Esophagus muscularis mucosa (tissue), 4 donors: Measurements from ENCODE around the gene KLHDC1. TPM values are rescaled to one million over a fixed set of nuclear protein-coding genes. Genes with fewer than 3 reads are reported as not detected.

Experiments
- DNase-seq: peaks from one replicate; pipeline ENCODE4 v3.0.0-alpha.2; 2017; ENCODE audit errors: extremely low spot score
- H3K27ac ChIP-seq, 4 donors: fragments of 200-600 bp; sonication (generic); replicated peaks in 1 of 4; 1 replicate in 3 of 4; 2 replicates in 1 of 4; pipeline ENCODE4 v1.5.1; 2016 to 2019; ENCODE audit warnings: mild to moderate bottlenecking in 1 of 4
- H3K27me3 ChIP-seq, 4 donors: fragments of 200-600 bp; sonication (generic); one replicate each; pipeline versions ENCODE4 v1.5.1 to v1.6.0; 2016 to 2019
- H3K36me3 ChIP-seq, 4 donors: fragments of 200-600 bp; sonication (generic); one replicate each; pipeline ENCODE4 v1.5.1; 2016 to 2019
- H3K4me1 ChIP-seq, 4 donors: fragments of 200-600 bp; sonication (generic); one replicate each; pipeline ENCODE4 v1.5.1; 2016 to 2019
- H3K4me3 ChIP-seq, 4 donors: fragments of 200-600 bp; sonication (generic); 1 replicate in 2 of 4; 2 replicates in 2 of 4; pipeline ENCODE4 v1.5.1; 2016 to 2019; ENCODE audit warnings: mild to moderate bottlenecking in 4 of 4, moderate library complexity in 1 of 4
- H3K9me3 ChIP-seq, 4 donors: fragments of 200-600 bp; sonication (generic); 1 replicate in 3 of 4; 2 replicates in 1 of 4; pipeline ENCODE4 v1.5.1; 2016 to 2019
- EP300 ChIP-seq: sonication (generic); formaldehyde crosslinking; IDR thresholded peaks from one replicate; pipeline ENCODE4 v1.6.1; 2017; ENCODE audit warnings: antibody characterized with exemption
- POLR2A ChIP-seq: fragments of 450-650 bp; IDR thresholded peaks from one replicate; pipeline ENCODE4 v1.6.1; 2017; ENCODE audit warnings: antibody characterized with exemption, moderate library complexity, mild to moderate bottlenecking, low read depth
- POLR2AphosphoS5 ChIP-seq, 2 donors: sonication (generic); formaldehyde crosslinking; IDR thresholded peaks; one replicate each; pipeline ENCODE4 v1.6.1; 2017; ENCODE audit warnings: antibody characterized with exemption in 2 of 2
- WGBS: methylation state at CpG from one replicate; pipeline ENCODE4 v1.1.5; 2018; 5-methylcytosine and 5-hydroxymethylcytosine counted together
- intact Hi-C: fragments of 100-400 bp; cut with DNase I; formaldehyde crosslinking; loops from one replicate; pipeline ENCODE4 v1.15.1; 2023
- total RNA-seq, 4 donors: library from RNA; depleted of rRNA; stranded (reverse); fragments of >200 nt; gene quantifications; one replicate each; pipeline versions ENCODE4 v1.1.0 to v1.2.1, GENCODE V29; 2016
- TF ChIP-seq, protein P1 (sequence below), 3 experiments: fragments of 200-600 bp in 2 of 3; fragments of 450-650 bp in 1 of 3; sonication (generic) in 2 of 3; IDR thresholded peaks; one replicate each; pipeline ENCODE4 v1.5.1; 2017 to 2019; ENCODE audit warnings: antibody characterized with exemption in 3 of 3, mild to moderate bottlenecking in 2 of 3, moderate library complexity in 1 of 3

Gene KLHDC1
- total RNA-seq, 4 donors from 2014 or later = 7.6 to 8.3 (median 8.0) TPM

DNA sequence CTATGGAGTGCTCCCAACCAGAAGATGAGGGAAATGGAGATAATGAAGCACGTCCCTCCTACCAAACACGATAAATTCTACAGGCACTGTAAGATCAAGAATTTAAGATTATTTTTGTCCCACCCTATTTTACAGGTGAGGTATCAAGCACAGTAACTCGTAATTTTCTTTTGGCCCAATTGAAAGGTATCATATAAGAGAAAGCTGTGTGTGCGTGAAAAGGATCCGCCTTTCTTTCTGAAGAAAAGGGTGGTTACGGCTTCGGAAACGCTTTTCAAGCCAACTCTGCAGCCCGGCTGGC is 74.3 kb downstream of the KLHDC1 start:
- Histone ChIP-seq H3K36me3 (peaks cover 0 to 8% (median 6%) of the 10 kb centered on the region in 4 donors), H3K4me1 (peaks cover 24 to 37% (median 32%) of the 10 kb centered on the region in 4 donors), H3K27me3 (no peaks in the 10 kb centered on the region), H3K27ac (peak overlapping the region; percentile 93 to 99 (median 98)), H3K9me3 (no peaks in the 10 kb centered on the region), H3K4me3 (peak overlapping the region; percentile 91 to 97 (median 96))
- no peak for DNase-seq
- no peak for TF ChIP-seq POLR2A
- TF ChIP-seq, protein P1, sequence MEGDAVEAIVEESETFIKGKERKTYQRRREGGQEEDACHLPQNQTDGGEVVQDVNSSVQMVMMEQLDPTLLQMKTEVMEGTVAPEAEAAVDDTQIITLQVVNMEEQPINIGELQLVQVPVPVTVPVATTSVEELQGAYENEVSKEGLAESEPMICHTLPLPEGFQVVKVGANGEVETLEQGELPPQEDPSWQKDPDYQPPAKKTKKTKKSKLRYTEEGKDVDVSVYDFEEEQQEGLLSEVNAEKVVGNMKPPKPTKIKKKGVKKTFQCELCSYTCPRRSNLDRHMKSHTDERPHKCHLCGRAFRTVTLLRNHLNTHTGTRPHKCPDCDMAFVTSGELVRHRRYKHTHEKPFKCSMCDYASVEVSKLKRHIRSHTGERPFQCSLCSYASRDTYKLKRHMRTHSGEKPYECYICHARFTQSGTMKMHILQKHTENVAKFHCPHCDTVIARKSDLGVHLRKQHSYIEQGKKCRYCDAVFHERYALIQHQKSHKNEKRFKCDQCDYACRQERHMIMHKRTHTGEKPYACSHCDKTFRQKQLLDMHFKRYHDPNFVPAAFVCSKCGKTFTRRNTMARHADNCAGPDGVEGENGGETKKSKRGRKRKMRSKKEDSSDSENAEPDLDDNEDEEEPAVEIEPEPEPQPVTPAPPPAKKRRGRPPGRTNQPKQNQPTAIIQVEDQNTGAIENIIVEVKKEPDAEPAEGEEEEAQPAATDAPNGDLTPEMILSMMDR (IDR thresholded peaks at IDR 0.05) = no peak
- TF ChIP-seq POLR2AphosphoS5 (IDR thresholded peaks at IDR 0.05) = no peak
- TF ChIP-seq EP300 = no peak
- 1% methylated on average over 9 of the region's 9 CpGs for WGBS
- intact Hi-C loops = loop anchor here (5.0 to 10.0 kb wide), 3 partner anchors 75 to 348 kb away; partner anchors contain the start of genes DNAAF2, KLHDC1 and VCPKMT

GRCh38 chr14:49767571-49768300 is 74.8 kb downstream of the KLHDC1 start, which contains the start of gene KLHDC2:
KLHDC2 (plus strand) TSS chr14:49768153; CDS start chr14:49768469, 316 bp downstream.
- WGBS = 1% methylated on average over 28 of the region's 86 CpGs
- TF ChIP-seq POLR2AphosphoS5 (IDR thresholded peaks at IDR 0.05) = peak; percentile 77 to 85
- peak; percentile 47 for TF ChIP-seq POLR2A
- no peak for TF ChIP-seq EP300
- TF ChIP-seq, protein P1 (IDR thresholded peaks at IDR 0.05) = peak; percentile 39 to 53 (median 44)
- no peaks in the 10 kb centered on the region for H3K27me3 ChIP-seq
- peak; percentile 93 for DNase-seq
- peak within 1 kb of the TSS; percentile 91 to 97 (median 96) for H3K4me3 ChIP-seq
- peaks cover 24 to 37% (median 32%) of the 10 kb centered on the region in 4 donors for H3K4me1 ChIP-seq
- peak within 1 kb of the TSS; percentile 93 to 99 (median 98) for H3K27ac ChIP-seq
- intact Hi-C loops = loop anchor here (5.0 to 10.0 kb wide), 3 partner anchors 75 to 347 kb away; partner anchors contain the start of genes DNAAF2, KLHDC1 and VCPKMT
- no peaks in the 10 kb centered on the region for H3K9me3 ChIP-seq
- H3K36me3 ChIP-seq = peaks cover 0 to 13% (median 11%) of the 10 kb centered on the region in 4 donors

- TF ChIP-seq POLR2AphosphoS5 (IDR thresholded peaks at IDR 0.05) (peak; percentile 33 to 60), POLR2A (no peak)
- H3K9me3 ChIP-seq = no peaks in the 10 kb centered on the region
- intact Hi-C loops = loop anchor here (5.0 to 10.0 kb wide), 3 partner anchors 76 to 346 kb away; partner anchors contain the start of genes DNAAF2, KLHDC1 and VCPKMT
- no peaks in the 10 kb centered on the region for H3K27me3 ChIP-seq
- H3K4me3 ChIP-seq = peak overlapping the region; percentile 91 to 97 (median 96)
- no peak for DNase-seq
- WGBS = under 1% methylated on average over 35 of the region's 67 CpGs
- H3K27ac ChIP-seq = peak overlapping the region; percentile 93 to 99 (median 98)
- peaks cover 24 to 37% (median 32%) of the 10 kb centered on the region in 4 donors for H3K4me1 ChIP-seq
- peaks cover 0 to 17% (median 13%) of the 10 kb centered on the region in 4 donors for H3K36me3 ChIP-seq
Observed at GRCh38 chr14:49768301-49769121, 75.6 kb downstream of the KLHDC1 start.

GRCh38 chr14:49769171-49769570 is 76.3 kb downstream of the KLHDC1 start:
- Histone ChIP-seq H3K27ac (peak overlapping the region; percentile 93 to 99 (median 98)), H3K36me3 (peaks cover 2 to 24% (median 18%) of the 10 kb centered on the region in 4 donors), H3K4me1 (peaks cover 24 to 37% (median 32%) of the 10 kb centered on the region in 4 donors), H3K4me3 (peak overlapping the region; percentile 91 to 97 (median 96)), H3K9me3 (no peaks in the 10 kb centered on the region), H3K27me3 (no peaks in the 10 kb centered on the region)
- 15% methylated on average over 6 of the region's 6 CpGs for WGBS
- DNase-seq = no peak
- TF ChIP-seq POLR2AphosphoS5 (IDR thresholded peaks at IDR 0.05) (no peak), POLR2A (no peak), EP300 (no peak)
- TF ChIP-seq, protein P1 (IDR thresholded peaks at IDR 0.05) = no peak
- intact Hi-C loops = loop anchor here (5.0 to 10.0 kb wide), 3 partner anchors 77 to 346 kb away; partner anchors contain the start of genes DNAAF2, KLHDC1 and VCPKMT
